T-cell (primary cell): ENCODE measurements around the gene CFAP77. TPM values are rescaled to one million over a fixed set of nuclear protein-coding genes. Genes with fewer than 3 reads are reported as not detected.
"Not testable (repeated sequence)": the region's sequence is repeated elsewhere in the genome, so short reads cannot be mapped to it uniquely, and the experiment has no call there.

Experiments
- ATAC-seq, 4 experiments: fragments of 200-7000 bp in 3 of 4; fragments of 150-1000 bp in 1 of 4; cut with Tn5 transposase; replicated peaks in 1 of 4; 1 replicate in 3 of 4; 2 replicates in 1 of 4; pipeline ENCODE4 v1.10.0; 2021; ENCODE audit warnings: moderate library complexity in 3 of 4, mild to moderate bottlenecking in 2 of 4, moderate number of reproducible peaks in 1 of 4
- CTCF ChIA-PET, 2 donors: fragments of 300-600 bp; sonication (Branson Sonifier 250); formaldehyde crosslinking; loops; one replicate each; lab custom pipeline; 2022; ENCODE audit warnings: antibody characterized with exemption in 2 of 2; lab: Charles Lee
- POLR2A ChIA-PET, 2 donors: fragments of 300-600 bp; sonication (Branson Sonifier 250); formaldehyde crosslinking; loops; one replicate each; lab custom pipeline; 2022; ENCODE audit warnings: antibody characterized with exemption in 2 of 2; lab: Charles Lee
- DNase-seq, 35 experiments: peaks; one replicate each; pipeline versions ENCODE4 v3.0.0 to v3.0.0-alpha.2; 2013 to 2023
- H3K27ac ChIP-seq: one replicate; pipeline ENCODE4 v1.5.1; 2013; ENCODE audit warnings: low read length
- H3K27me3 ChIP-seq, 2 experiments: replicated peaks in 1 of 2; 1 replicate in 1 of 2; 2 replicates in 1 of 2; pipeline versions ENCODE4 v1.6.1 to v1.7.0; 2013; ENCODE audit warnings: low read length in 1 of 2, mixed read lengths in 1 of 2; ENCODE audit not compliant: control insufficient read depth in 2 of 2, insufficient read depth in 2 of 2; ENCODE audit errors: extremely low read depth in 1 of 2
- H3K36me3 ChIP-seq, 2 donors: 1 replicate in 1 of 2; 2 replicates in 1 of 2; pipeline versions ENCODE4 v1.6.1 to v1.7.0; 2013; ENCODE audit warnings: low read length in 1 of 2; ENCODE audit not compliant: control insufficient read depth in 2 of 2, insufficient read depth in 1 of 2; ENCODE audit errors: extremely low read depth in 1 of 2
- H3K4me1 ChIP-seq, 2 experiments: 1 replicate in 1 of 2; 2 replicates in 1 of 2; pipeline versions ENCODE4 v1.6.1 to v1.7.0; 2013; ENCODE audit warnings: low read length in 2 of 2, mixed read lengths in 1 of 2; ENCODE audit not compliant: insufficient read depth in 2 of 2, control insufficient read depth in 1 of 2; ENCODE audit errors: extremely low read depth in 1 of 2
- H3K4me3 ChIP-seq, 2 donors: 1 replicate in 1 of 2; 2 replicates in 1 of 2; pipeline versions ENCODE4 v1.5.1 to v1.7.0; 2013; ENCODE audit warnings: mild to moderate bottlenecking in 2 of 2, low read length in 1 of 2, moderate library complexity in 1 of 2; ENCODE audit not compliant: control insufficient read depth in 1 of 2; ENCODE audit errors: extremely low read depth in 1 of 2
- H3K9me3 ChIP-seq: 2 replicates; pipeline ENCODE4 v1.7.0; 2013
- H3K27ac Mint-ChIP-seq, 2 donors: one replicate each; pipeline ENCODE4 v1.8.0; 2020 to 2021; ENCODE audit warnings: mild to moderate bottlenecking in 2 of 2, mixed read lengths in 2 of 2
- H3K27me3 Mint-ChIP-seq, 2 donors: one replicate each; pipeline ENCODE4 v1.8.0; 2021 to 2022; ENCODE audit warnings: mixed read lengths in 2 of 2
- H3K36me3 Mint-ChIP-seq: one replicate; pipeline ENCODE4 v1.8.0; 2021; ENCODE audit warnings: mixed read lengths
- H3K4me1 Mint-ChIP-seq, 3 donors: one replicate each; pipeline ENCODE4 v1.8.0; 2020 to 2022; ENCODE audit warnings: mixed read lengths in 3 of 3, mild to moderate bottlenecking in 1 of 3
- H3K4me3 Mint-ChIP-seq, 3 donors: one replicate each; pipeline ENCODE4 v1.8.0; 2020 to 2022; ENCODE audit warnings: mild to moderate bottlenecking in 3 of 3, mixed read lengths in 3 of 3, moderate library complexity in 3 of 3
- H3K9me3 Mint-ChIP-seq, 3 donors: one replicate each; pipeline ENCODE4 v1.8.0; 2020 to 2022; ENCODE audit warnings: mixed read lengths in 3 of 3
- WGBS: methylation state at CpG from one replicate; pipeline ENCODE4 v1.1.5; 2013; ENCODE audit warnings: missing lambda C conversion rate; ENCODE audit not compliant: insufficient coverage; 5-methylcytosine and 5-hydroxymethylcytosine counted together
- total RNA-seq, 35 experiments: library from RNA in 6 of 35; stranded (reverse) in 6 of 35; fragments of 120-200 nt in 1 of 35; gene quantifications; one replicate each; pipeline versions ENCODE4 v1.2.1 to v1.2.4 and lab custom pipeline; 2013 to 2026

Gene CFAP77
- total RNA-seq, 5 donors from 2014 or later (not counting 1 experiment from before 2014, with no cell fraction given): not detected

- H3K9me3 Mint-ChIP-seq: peaks cover 0 to 6% (median 5%) of the 10 kb centered on the region in 3 donors
- no peak for ATAC-seq
- Histone ChIP-seq H3K4me3 (no peak overlapping the region), H3K27me3 (peaks cover 1 to 34% of the 10 kb centered on the region in 2 experiments), H3K36me3 (no peaks in the 10 kb centered on the region), H3K9me3 (no peaks in the 10 kb centered on the region), H3K4me1 (no peaks in the 10 kb centered on the region), H3K27ac (no peak overlapping the region)
- DNase-seq: no peak
- peaks cover 23 to 29% of the 10 kb centered on the region in 2 donors for H3K27me3 Mint-ChIP-seq
- ChIA-PET POLR2A (no interaction called here), CTCF (interaction anchor here in 1 of 2 donors (0.5 kb wide), 1 partner anchor 23 kb away, joined by 4 read pairs; no protein-coding TSS in a partner anchor)
- no peak overlapping the region for H3K27ac Mint-ChIP-seq
- H3K4me1 Mint-ChIP-seq: no peaks in the 10 kb centered on the region
- H3K4me3 Mint-ChIP-seq: no peak overlapping the region
- H3K36me3 Mint-ChIP-seq: peaks cover 8% of the 10 kb centered on the region
- 92% methylated on average over 15 of the region's 15 CpGs for WGBS
Measured at GRCh38 chr9:132557159-132557558, 147.1 kb downstream of the CFAP77 start.

GRCh38 chr9:132559711-132560110 is 149.7 kb downstream of the CFAP77 start:
- no peak overlapping the region for H3K4me3 ChIP-seq
- WGBS: no CpG with 5 or more reads among the region's 2 CpGs
- H3K4me1 ChIP-seq: no peaks in the 10 kb centered on the region
- H3K27ac Mint-ChIP-seq: no peak overlapping the region
- H3K27ac ChIP-seq: no peak overlapping the region
- peaks cover 27 to 42% of the 10 kb centered on the region in 2 donors for H3K27me3 Mint-ChIP-seq
- peaks cover 0 to 6% (median 5%) of the 10 kb centered on the region in 3 donors for H3K9me3 Mint-ChIP-seq
- DNase-seq: no peak
- POLR2A ChIA-PET: interaction anchor here in 1 of 2 donors (0.7 kb wide), 1 partner anchor 13 kb away, joined by 3 read pairs; no protein-coding TSS in a partner anchor
- no peak overlapping the region for H3K4me3 Mint-ChIP-seq
- no peaks in the 10 kb centered on the region for H3K36me3 ChIP-seq
- H3K27me3 ChIP-seq: peaks cover 2 to 37% of the 10 kb centered on the region in 2 experiments
- peaks cover 8% of the 10 kb centered on the region for H3K36me3 Mint-ChIP-seq
- no peak for ATAC-seq
- CTCF ChIA-PET: interaction anchor here in 1 of 2 donors (0.7 kb wide), 1 partner anchor 16 kb away, joined by 3 read pairs; no protein-coding TSS in a partner anchor
- no peaks in the 10 kb centered on the region for H3K4me1 Mint-ChIP-seq
- no peaks in the 10 kb centered on the region for H3K9me3 ChIP-seq

GRCh38 chr9:132560616-132561202 is 150.7 kb downstream of the CFAP77 start:
- CTCF ChIA-PET: interaction anchor here in 1 of 2 donors (0.6 kb wide), 1 partner anchor 23 kb away, joined by 3 read pairs; no protein-coding TSS in a partner anchor
- 59% methylated on average over 14 of the region's 14 CpGs for WGBS
- DNase-seq (no peak), ATAC-seq (no peak)
- Histone ChIP-seq H3K4me1 (no peaks in the 10 kb centered on the region), H3K9me3 (no peaks in the 10 kb centered on the region), H3K4me3 (no peak overlapping the region), H3K36me3 (no peaks in the 10 kb centered on the region), H3K27me3 (peaks cover 2 to 33% of the 10 kb centered on the region in 2 experiments), H3K27ac (no peak overlapping the region)
- Mint-ChIP-seq H3K9me3 (peaks cover 0 to 6% (median 5%) of the 10 kb centered on the region in 3 donors), H3K4me3 (no peak overlapping the region), H3K4me1 (no peaks in the 10 kb centered on the region), H3K27me3 (peaks cover 24 to 42% of the 10 kb centered on the region in 2 donors), H3K27ac (no peak overlapping the region), H3K36me3 (peaks cover 8% of the 10 kb centered on the region)
- POLR2A ChIA-PET: interaction anchor here in 1 of 2 donors (0.5 kb wide), 1 partner anchor 370 kb away, joined by 4 read pairs; no protein-coding TSS in a partner anchor

GRCh38 chr9:132562306-132562573 is 152.2 kb downstream of the CFAP77 start:
- Mint-ChIP-seq H3K27ac (no peak overlapping the region), H3K4me1 (no peaks in the 10 kb centered on the region), H3K36me3 (peaks cover 8% of the 10 kb centered on the region), H3K4me3 (no peak overlapping the region), H3K27me3 (peaks cover 19 to 36% of the 10 kb centered on the region in 2 donors), H3K9me3 (peaks cover 0 to 6% (median 5%) of the 10 kb centered on the region in 3 donors)
- H3K9me3 ChIP-seq: no peaks in the 10 kb centered on the region
- ChIA-PET POLR2A (no interaction called here), CTCF (no interaction called here)
- no peak overlapping the region for H3K27ac ChIP-seq
- no peaks in the 10 kb centered on the region for H3K36me3 ChIP-seq
- no peaks in the 10 kb centered on the region for H3K4me1 ChIP-seq
- no peak for ATAC-seq
- no CpG with 5 or more reads among the region's 4 CpGs for WGBS
- no peak overlapping the region for H3K4me3 ChIP-seq
- peaks cover 2 to 35% of the 10 kb centered on the region in 2 experiments for H3K27me3 ChIP-seq
- DNase-seq: no peak

GRCh38 chr9:132564526-132564925 is 154.5 kb downstream of the CFAP77 start:
- H3K9me3 Mint-ChIP-seq: peaks cover 0 to 3% (median 2%) of the 10 kb centered on the region in 3 donors
- Histone ChIP-seq H3K9me3 (no peaks in the 10 kb centered on the region), H3K4me1 (no peaks in the 10 kb centered on the region), H3K36me3 (no peaks in the 10 kb centered on the region), H3K4me3 (no peak overlapping the region), H3K27me3 (peaks cover 2 to 37% of the 10 kb centered on the region in 2 experiments), H3K27ac (no peak overlapping the region)
- ATAC-seq (no peak), DNase-seq (no peak)
- no peak overlapping the region for H3K27ac Mint-ChIP-seq
- no peaks in the 10 kb centered on the region for H3K4me1 Mint-ChIP-seq
- ChIA-PET CTCF (no interaction called here), POLR2A (no interaction called here)
- peaks cover 2% of the 10 kb centered on the region for H3K36me3 Mint-ChIP-seq
- peaks cover 13 to 30% of the 10 kb centered on the region in 2 donors for H3K27me3 Mint-ChIP-seq
- no peak overlapping the region for H3K4me3 Mint-ChIP-seq
- 80% methylated on average over 1 of the region's 6 CpGs for WGBS

DNA sequence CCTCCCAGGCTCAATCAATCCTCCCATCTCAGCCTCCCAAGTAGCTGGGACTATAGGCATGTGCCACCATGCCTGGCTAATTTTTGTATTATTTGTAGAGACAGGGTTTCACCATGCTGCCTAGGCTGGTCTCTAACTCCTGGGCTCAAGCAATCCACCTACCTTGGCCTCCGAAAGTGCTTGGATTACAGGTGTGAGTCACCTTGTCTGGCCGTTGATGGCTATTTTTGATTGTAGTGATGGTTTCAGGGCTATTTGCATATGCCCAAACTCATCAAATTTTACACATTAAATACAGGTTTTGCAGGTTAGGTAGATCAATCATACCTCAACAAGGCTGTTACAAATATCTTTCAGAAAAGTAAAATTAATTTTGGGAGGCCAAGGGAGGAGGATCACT is 158.8 kb downstream of the CFAP77 start:
- H3K9me3 Mint-ChIP-seq, H3K4me3 ChIP-seq, DNase-seq, H3K27ac ChIP-seq, H3K4me1 ChIP-seq, H3K36me3 Mint-ChIP-seq, H3K4me3 Mint-ChIP-seq, H3K4me1 Mint-ChIP-seq, ATAC-seq, H3K36me3 ChIP-seq, POLR2A ChIA-PET, H3K27ac Mint-ChIP-seq, CTCF ChIA-PET, H3K9me3 ChIP-seq: not testable (repeated sequence)
- peaks cover 0 to 40% of the 10 kb centered on the region in 2 experiments for H3K27me3 ChIP-seq
- peaks cover 6 to 26% of the 10 kb centered on the region in 2 donors for H3K27me3 Mint-ChIP-seq
- no CpG with 5 or more reads among the region's 2 CpGs for WGBS
